Astrocyte of the spinal cord (primary cell): Measurements from ENCODE around the gene IL16.

Experiments used
- DNase-seq: peaks from one replicate; pipeline ENCODE4 v3.0.0; 2011; ENCODE audit warnings: low read depth, low spot score
- H3K4me3 ChIP-seq: 2 replicates; pipeline ENCODE4 v1.5.1; 2011; ENCODE audit warnings: low read depth, mild to moderate bottlenecking, low read length, moderate library complexity
- in situ Hi-C: cut with HindIII; loops from 2 replicates; pipeline ENCODE4 v1.10.0; 2017; ENCODE audit warnings: low sequenced_read_pairs
- TF ChIP-seq, protein P1 (sequence below): IDR thresholded peaks from 2 replicates; pipeline ENCODE4 v1.5.1; 2012; ENCODE audit warnings: low read depth, mild to moderate bottlenecking, low read length, inconsistent platforms

IL16 gene

DNA sequence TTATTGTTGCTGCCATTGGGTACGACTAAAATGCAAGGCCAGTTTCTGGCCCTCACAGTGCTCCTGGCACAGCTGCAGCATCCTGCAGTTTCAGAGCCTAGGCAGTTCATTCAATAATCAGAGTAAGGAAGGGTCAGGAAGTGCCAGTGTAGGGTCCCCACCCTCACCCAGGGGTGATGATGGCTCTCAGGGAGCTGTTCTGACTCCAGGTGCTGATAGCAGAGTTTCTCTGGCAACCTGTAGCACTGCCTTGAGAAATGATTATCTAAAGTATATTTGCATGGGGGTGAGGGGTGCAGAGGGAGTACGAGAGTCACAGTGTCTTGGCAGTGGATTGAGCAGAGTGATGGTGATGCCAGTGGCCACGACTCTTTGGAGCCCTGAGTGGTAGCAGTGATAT, 15.5 kb upstream of the IL16 start:
- TF ChIP-seq, protein P1, sequence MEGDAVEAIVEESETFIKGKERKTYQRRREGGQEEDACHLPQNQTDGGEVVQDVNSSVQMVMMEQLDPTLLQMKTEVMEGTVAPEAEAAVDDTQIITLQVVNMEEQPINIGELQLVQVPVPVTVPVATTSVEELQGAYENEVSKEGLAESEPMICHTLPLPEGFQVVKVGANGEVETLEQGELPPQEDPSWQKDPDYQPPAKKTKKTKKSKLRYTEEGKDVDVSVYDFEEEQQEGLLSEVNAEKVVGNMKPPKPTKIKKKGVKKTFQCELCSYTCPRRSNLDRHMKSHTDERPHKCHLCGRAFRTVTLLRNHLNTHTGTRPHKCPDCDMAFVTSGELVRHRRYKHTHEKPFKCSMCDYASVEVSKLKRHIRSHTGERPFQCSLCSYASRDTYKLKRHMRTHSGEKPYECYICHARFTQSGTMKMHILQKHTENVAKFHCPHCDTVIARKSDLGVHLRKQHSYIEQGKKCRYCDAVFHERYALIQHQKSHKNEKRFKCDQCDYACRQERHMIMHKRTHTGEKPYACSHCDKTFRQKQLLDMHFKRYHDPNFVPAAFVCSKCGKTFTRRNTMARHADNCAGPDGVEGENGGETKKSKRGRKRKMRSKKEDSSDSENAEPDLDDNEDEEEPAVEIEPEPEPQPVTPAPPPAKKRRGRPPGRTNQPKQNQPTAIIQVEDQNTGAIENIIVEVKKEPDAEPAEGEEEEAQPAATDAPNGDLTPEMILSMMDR, result no peak
- no peak overlapping the region for H3K4me3 ChIP-seq
- in situ Hi-C loops, result no loop called here
- DNase-seq, result no peak

DNA sequence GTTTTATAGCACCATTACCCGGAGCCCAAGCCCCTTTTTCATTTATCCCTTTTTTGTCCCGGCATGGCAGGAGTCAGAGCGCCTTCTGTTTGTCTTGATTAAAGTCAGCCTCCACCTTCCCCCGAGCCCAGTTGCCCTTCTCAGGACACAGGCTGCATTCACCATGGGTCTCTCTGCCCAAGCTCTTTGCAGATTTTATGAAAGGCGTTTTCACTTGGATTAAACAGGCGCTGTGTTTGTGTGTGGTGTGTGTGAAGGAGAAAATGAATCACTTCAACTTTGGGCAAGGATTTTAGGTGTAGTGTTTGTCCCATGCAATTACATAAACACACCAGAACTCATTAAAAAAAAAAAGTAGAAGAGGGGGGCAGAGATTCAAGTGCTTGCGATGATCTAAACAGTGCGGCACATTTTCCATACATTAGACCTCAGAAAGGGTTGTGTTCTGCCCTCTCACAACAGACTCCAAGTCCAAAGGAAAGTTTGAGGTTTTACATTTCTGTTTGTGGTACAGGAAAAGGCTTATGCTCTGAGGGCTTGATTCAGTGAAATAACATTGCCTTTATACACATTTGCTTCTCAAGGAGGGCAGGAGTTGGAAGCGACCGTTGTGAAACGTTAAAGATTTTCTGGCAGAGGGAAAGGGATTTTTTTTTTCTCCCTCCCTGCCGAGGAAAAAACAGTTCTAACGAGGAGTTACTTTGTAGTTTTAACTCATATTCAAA, 14.5 kb upstream of the IL16 start:
- in situ Hi-C loops, result no loop called here
- DNase-seq, result no peak
- TF ChIP-seq, protein P1, result no peak
- peak overlapping the region; percentile 3 for H3K4me3 ChIP-seq

DNA sequence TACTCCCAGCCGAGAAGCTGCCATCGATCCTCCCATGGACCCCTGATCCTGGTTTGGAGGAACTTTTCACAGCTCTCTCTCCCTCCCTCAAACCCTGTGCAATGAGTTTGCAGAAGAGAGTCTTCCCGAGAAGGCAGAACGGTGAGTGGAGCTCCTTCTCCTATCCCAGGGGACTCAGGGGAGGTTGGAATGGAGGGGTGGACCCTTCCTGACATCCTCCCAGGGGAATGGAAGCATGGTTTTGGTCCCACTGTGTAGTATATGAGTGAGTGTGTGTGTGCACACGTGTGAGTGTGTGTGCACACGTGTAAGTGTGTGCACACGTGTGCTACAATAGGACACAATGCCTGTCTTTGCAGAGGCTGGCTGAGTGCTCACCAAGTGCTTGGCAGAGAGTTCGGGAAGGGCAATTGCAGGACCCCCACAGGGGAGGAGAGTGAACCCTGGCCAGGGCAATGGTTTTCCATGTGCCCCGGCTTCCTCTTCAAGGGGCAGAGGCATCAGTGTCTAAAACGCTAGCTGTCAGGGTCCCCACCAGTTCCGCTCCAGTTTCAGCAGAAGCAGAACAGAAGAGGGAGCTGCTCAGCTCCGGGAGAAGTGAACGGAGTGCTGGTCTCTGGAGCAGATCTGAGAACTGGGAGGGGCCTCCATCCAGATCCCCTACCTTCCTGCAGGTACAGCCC, 13.8 kb upstream of the IL16 start:
- TF ChIP-seq, protein P1, result no peak
- no peak for DNase-seq
- H3K4me3 ChIP-seq, result peak overlapping the region; percentile 3
- in situ Hi-C loops, result no loop called here

- no peak overlapping the region for H3K4me3 ChIP-seq
- DNase-seq, result no peak
- TF ChIP-seq, protein P1, result no peak
- in situ Hi-C loops, result no loop called here
Observed at GRCh38 chr15:81183439-81183775, 13.3 kb upstream of the IL16 start.

DNA sequence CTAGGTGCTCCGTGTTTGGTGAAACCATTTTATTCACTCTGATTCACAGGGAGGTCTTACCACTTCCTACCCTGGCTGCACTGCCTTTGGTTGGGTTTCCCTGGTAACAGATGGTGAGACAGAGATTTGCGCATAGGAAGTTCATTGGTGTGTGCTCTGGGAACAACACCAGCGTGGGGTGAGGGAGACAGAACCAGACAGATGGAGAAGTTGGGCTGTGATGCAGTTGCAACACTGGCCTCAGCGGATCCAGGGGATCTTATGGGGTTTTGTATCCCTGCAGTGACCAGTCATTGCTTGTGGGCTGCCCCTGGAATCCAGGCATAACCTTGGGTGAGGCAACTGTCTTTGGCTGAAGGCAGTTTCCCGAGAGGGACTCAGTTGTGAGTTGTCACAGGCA, 12.5 kb upstream of the IL16 start:
- in situ Hi-C loops, result no loop called here
- DNase-seq, result no peak
- no peak overlapping the region for H3K4me3 ChIP-seq
- TF ChIP-seq, protein P1, result no peak

DNA sequence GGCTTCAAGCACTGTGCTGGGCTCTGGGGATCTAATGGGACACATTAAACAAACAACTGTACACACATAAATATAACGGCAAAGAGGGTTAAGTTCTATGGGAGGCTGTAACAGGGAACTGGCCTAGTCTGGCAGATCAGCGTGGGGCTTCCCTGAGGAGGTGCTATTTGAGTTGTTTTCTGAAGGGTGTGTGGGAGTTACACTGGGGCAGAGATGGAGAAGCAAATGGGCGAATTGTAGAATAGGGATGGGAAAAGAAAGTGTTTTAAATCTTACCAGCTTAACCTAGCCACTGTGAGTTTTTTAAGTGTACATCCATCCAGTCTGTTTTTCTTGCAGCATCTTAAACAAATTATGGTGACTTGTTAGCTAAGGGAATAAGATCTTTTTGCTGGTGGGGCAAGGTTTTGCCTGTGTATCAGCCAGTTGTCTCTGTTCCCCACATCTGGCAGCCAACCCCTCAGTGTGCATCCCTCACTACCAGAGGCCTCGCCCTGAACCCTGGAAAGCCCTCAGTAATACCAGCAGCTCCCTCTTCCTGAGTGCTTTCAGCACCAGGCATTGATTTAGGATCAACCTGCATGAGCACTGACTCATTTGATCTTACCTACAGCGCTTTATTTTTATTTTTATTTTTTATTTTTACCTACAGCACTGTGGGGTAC, 10.9 kb upstream of the IL16 start:
- TF ChIP-seq, protein P1, result no peak
- DNase-seq, result no peak
- no peak overlapping the region for H3K4me3 ChIP-seq
- in situ Hi-C loops, result no loop called here
